Brain microvascular endothelial cell (primary cell): ENCODE measurements around the gene MRPS23.

Source experiments
- DNase-seq: peaks from one replicate; pipeline ENCODE4 v3.0.0-alpha.2; 2020
- H3K27ac ChIP-seq: fragments of 250-450 bp; sonication (Bioruptor Pico); 2 replicates; pipeline ENCODE4 v1.5.1; 2020; ENCODE audit warnings: mild to moderate bottlenecking, moderate library complexity
- H3K27me3 ChIP-seq: fragments of 250-450 bp; sonication (Bioruptor Pico); replicated peaks from 2 replicates; pipeline ENCODE4 v1.5.1; 2020; ENCODE audit warnings: mild to moderate bottlenecking
- H3K36me3 ChIP-seq: fragments of 250-450 bp; sonication (Bioruptor Pico); replicated peaks from 2 replicates; pipeline ENCODE4 v1.5.1; 2020; ENCODE audit warnings: mild to moderate bottlenecking
- H3K4me3 ChIP-seq: 2 replicates; pipeline ENCODE4 v1.5.1; 2011; ENCODE audit warnings: low read depth, mild to moderate bottlenecking, control low read depth, low read length, moderate library complexity
- in situ Hi-C: cut with HindIII; loops from 2 replicates; pipeline ENCODE4 v1.10.0; 2017; ENCODE audit warnings: low sequenced_read_pairs, low pct_ligation_motif_present
- TF ChIP-seq, protein P1 (sequence below): IDR thresholded peaks from 2 replicates; pipeline ENCODE4 v1.5.1; 2011; ENCODE audit warnings: low read depth, mild to moderate bottlenecking, moderate library complexity, low read length, control low read depth, inconsistent platforms; ENCODE audit errors: missing control alignments

MRPS23 gene

GRCh38 chr17:57876023-57876865 is 26.4 kb upstream of the MRPS23 start:
- H3K4me3 ChIP-seq, result no peak overlapping the region
- H3K36me3 ChIP-seq, result peaks cover 7% of the 10 kb centered on the region
- H3K27ac ChIP-seq, result no peak overlapping the region
- in situ Hi-C loops, result no loop called here
- TF ChIP-seq, protein P1, sequence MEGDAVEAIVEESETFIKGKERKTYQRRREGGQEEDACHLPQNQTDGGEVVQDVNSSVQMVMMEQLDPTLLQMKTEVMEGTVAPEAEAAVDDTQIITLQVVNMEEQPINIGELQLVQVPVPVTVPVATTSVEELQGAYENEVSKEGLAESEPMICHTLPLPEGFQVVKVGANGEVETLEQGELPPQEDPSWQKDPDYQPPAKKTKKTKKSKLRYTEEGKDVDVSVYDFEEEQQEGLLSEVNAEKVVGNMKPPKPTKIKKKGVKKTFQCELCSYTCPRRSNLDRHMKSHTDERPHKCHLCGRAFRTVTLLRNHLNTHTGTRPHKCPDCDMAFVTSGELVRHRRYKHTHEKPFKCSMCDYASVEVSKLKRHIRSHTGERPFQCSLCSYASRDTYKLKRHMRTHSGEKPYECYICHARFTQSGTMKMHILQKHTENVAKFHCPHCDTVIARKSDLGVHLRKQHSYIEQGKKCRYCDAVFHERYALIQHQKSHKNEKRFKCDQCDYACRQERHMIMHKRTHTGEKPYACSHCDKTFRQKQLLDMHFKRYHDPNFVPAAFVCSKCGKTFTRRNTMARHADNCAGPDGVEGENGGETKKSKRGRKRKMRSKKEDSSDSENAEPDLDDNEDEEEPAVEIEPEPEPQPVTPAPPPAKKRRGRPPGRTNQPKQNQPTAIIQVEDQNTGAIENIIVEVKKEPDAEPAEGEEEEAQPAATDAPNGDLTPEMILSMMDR, result no peak
- no peaks in the 10 kb centered on the region for H3K27me3 ChIP-seq
- DNase-seq, result no peak

- Histone ChIP-seq H3K27ac (peak overlapping the region; percentile 87), H3K36me3 (peaks cover 7% of the 10 kb centered on the region), H3K4me3 (peak overlapping the region; percentile 35), H3K27me3 (no peaks in the 10 kb centered on the region)
- in situ Hi-C loops, result no loop called here
- TF ChIP-seq, protein P1, result peak; percentile 71
- DNase-seq, result peak; percentile 95
Observed at GRCh38 chr17:57875290-57876022, 25.6 kb upstream of the MRPS23 start.

DNA sequence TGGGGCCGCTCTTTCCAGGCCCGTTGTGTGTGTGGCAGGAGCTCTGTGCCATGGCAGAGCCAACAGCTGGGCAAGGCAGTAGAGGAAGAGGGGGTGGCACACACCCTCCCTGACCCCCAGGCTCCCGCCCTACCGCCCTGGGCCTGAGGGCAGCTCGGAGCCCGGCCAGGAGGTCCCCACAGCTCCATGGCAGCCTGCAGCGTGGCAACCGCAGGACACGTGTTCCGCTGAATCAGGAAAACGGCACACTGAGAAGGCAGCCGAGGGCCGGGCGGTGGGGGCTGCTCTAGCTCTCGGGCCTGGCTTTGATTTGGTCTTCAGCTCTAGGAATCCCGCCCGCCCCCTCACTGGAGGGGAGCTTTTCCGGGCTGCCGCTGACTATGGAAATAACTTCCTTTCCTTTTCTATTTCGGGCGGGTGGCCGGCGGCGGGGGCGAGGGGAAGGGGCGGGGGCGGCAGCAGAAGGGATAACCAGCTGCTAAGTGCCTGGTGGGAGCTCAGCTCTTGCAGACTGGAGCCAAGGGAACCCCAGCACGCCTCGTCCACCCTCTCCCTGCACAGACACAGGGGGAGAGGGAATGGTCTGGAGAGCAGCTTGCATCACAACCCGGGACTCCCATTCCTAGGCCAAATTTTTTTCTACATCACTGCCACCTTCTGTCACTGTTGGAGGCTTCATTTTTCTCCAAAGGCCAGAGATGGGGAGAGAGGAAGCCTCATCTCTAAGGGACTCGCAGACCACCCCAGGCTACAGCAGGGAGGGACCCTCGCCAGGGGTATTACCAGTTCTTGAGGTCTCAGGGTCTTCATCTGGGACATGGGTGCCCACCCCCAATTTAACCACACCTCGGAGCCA is 24.8 kb upstream of the MRPS23 start:
- H3K36me3 ChIP-seq, result peaks cover 7% of the 10 kb centered on the region
- peak overlapping the region; percentile 35 for H3K4me3 ChIP-seq
- in situ Hi-C loops, result no loop called here
- no peaks in the 10 kb centered on the region for H3K27me3 ChIP-seq
- H3K27ac ChIP-seq, result peak overlapping the region; percentile 87
- TF ChIP-seq, protein P1, result no peak
- peak; percentile 94 for DNase-seq

- in situ Hi-C loops, result no loop called here
- Histone ChIP-seq H3K36me3 (peaks cover 7% of the 10 kb centered on the region), H3K4me3 (no peak overlapping the region)
Observed at GRCh38 chr17:57874058-57874419, 24.2 kb upstream of the MRPS23 start.

More at GRCh38 chr17:57874058-57874419, 24.2 kb upstream of the MRPS23 start:
- no peaks in the 10 kb centered on the region for H3K27me3 ChIP-seq
- TF ChIP-seq, protein P1, result no peak
- DNase-seq, result no peak
- peak overlapping the region; percentile 87 for H3K27ac ChIP-seq
